ENCODE results near the gene LYRM1.
A peak's percentile ranks its signal among the peaks of the same experiment; 100 is the strongest.
"Not testable (repeated sequence)": the region's sequence is repeated elsewhere in the genome, so short reads cannot be mapped to it uniquely, and the experiment has no call there.

Gene LYRM1

GRCh38 chr16:20860995-20861394 is 39.6 kb upstream of the LYRM1 start:
- H3K27me3 ChIP-seq (ENCODE audit: control insufficient read depth, insufficient read depth, low read length, poor library complexity, severe bottlenecking); H3K36me3 ChIP-seq (ENCODE audit: control insufficient read depth, insufficient read depth, low read length); H3K4me1 ChIP-seq (ENCODE audit: control insufficient read depth, insufficient read depth, low read length); H3K9me3 ChIP-seq (ENCODE audit: control insufficient read depth, low read length); H3K4me3 ChIP-seq (ENCODE audit: insufficient read depth, low read depth, low read length); H3K27ac ChIP-seq (ENCODE audit: insufficient read depth, low read depth, low read length, poor library complexity, severe bottlenecking): not testable (repeated sequence)
- 91 to 95% methylated on average over 2 to 4 of the region's 4 CpGs for WGBS, 2 experiments

- no peak overlapping the region for H3K27ac ChIP-seq (ENCODE audit: insufficient read depth, low read depth, low read length, poor library complexity, severe bottlenecking)
- no peaks in the 10 kb centered on the region for H3K9me3 ChIP-seq (ENCODE audit: control insufficient read depth, low read length)
- H3K4me3 ChIP-seq (ENCODE audit: insufficient read depth, low read depth, low read length), result no peak overlapping the region
- WGBS, 2 experiments, result 94 to 95% methylated on average over 21 of the region's 21 CpGs
- H3K4me1 ChIP-seq (ENCODE audit: control insufficient read depth, insufficient read depth, low read length), result peaks cover 14% of the 10 kb centered on the region
- H3K36me3 ChIP-seq (ENCODE audit: control insufficient read depth, insufficient read depth, low read length), result no peaks in the 10 kb centered on the region
- H3K27me3 ChIP-seq (ENCODE audit: control insufficient read depth, insufficient read depth, low read length, poor library complexity, severe bottlenecking), result no peaks in the 10 kb centered on the region
Observed at GRCh38 chr16:20862162-20862960, 38.2 kb upstream of the LYRM1 start.

- peaks cover 14% of the 10 kb centered on the region for H3K4me1 ChIP-seq (ENCODE audit: control insufficient read depth, insufficient read depth, low read length)
- 94 to 95% methylated on average over 6 of the region's 6 CpGs for WGBS, 2 experiments
- H3K9me3 ChIP-seq (ENCODE audit: control insufficient read depth, low read length); H3K4me3 ChIP-seq (ENCODE audit: insufficient read depth, low read depth, low read length); H3K36me3 ChIP-seq (ENCODE audit: control insufficient read depth, insufficient read depth, low read length); H3K27me3 ChIP-seq (ENCODE audit: control insufficient read depth, insufficient read depth, low read length, poor library complexity, severe bottlenecking); H3K27ac ChIP-seq (ENCODE audit: insufficient read depth, low read depth, low read length, poor library complexity, severe bottlenecking): not testable (repeated sequence)
Observed at GRCh38 chr16:20864376-20864775, 36.2 kb upstream of the LYRM1 start.

GRCh38 chr16:20865420-20866131 is 35.0 kb upstream of the LYRM1 start:
- 92 to 96% methylated on average over 6 of the region's 6 CpGs for WGBS, 2 experiments
- peaks cover 14% of the 10 kb centered on the region for H3K4me1 ChIP-seq (ENCODE audit: control insufficient read depth, insufficient read depth, low read length)

GRCh38 chr16:20866145-20866772 is 34.3 kb upstream of the LYRM1 start:
- Histone ChIP-seq H3K27ac (ENCODE audit: insufficient read depth, low read depth, low read length, poor library complexity, severe bottlenecking) (peak overlapping the region; percentile 30), H3K27me3 (ENCODE audit: control insufficient read depth, insufficient read depth, low read length, poor library complexity, severe bottlenecking) (no peaks in the 10 kb centered on the region), H3K36me3 (ENCODE audit: control insufficient read depth, insufficient read depth, low read length) (no peaks in the 10 kb centered on the region), H3K4me3 (ENCODE audit: insufficient read depth, low read depth, low read length) (no peak overlapping the region), H3K4me1 (ENCODE audit: control insufficient read depth, insufficient read depth, low read length) (peaks cover 14% of the 10 kb centered on the region), H3K9me3 (ENCODE audit: control insufficient read depth, low read length) (no peaks in the 10 kb centered on the region)
- WGBS, 2 experiments, result 67 to 76% methylated on average over 6 of the region's 6 CpGs

More at GRCh38 chr16:20865420-20866131, 35.0 kb upstream of the LYRM1 start:
- H3K27ac ChIP-seq (ENCODE audit: insufficient read depth, low read depth, low read length, poor library complexity, severe bottlenecking), result peak overlapping the region; percentile 30
- no peaks in the 10 kb centered on the region for H3K9me3 ChIP-seq (ENCODE audit: control insufficient read depth, low read length)
- H3K27me3 ChIP-seq (ENCODE audit: control insufficient read depth, insufficient read depth, low read length, poor library complexity, severe bottlenecking), result no peaks in the 10 kb centered on the region
- no peaks in the 10 kb centered on the region for H3K36me3 ChIP-seq (ENCODE audit: control insufficient read depth, insufficient read depth, low read length)
- H3K4me3 ChIP-seq (ENCODE audit: insufficient read depth, low read depth, low read length), result no peak overlapping the region

GRCh38 chr16:20866801-20867200 is 33.8 kb upstream of the LYRM1 start:
- 93 to 96% methylated on average over 3 of the region's 3 CpGs for WGBS, 2 experiments
- H3K27ac ChIP-seq (ENCODE audit: insufficient read depth, low read depth, low read length, poor library complexity, severe bottlenecking), result no peak overlapping the region
- H3K4me3 ChIP-seq (ENCODE audit: insufficient read depth, low read depth, low read length), result no peak overlapping the region
- H3K36me3 ChIP-seq (ENCODE audit: control insufficient read depth, insufficient read depth, low read length), result no peaks in the 10 kb centered on the region
- peaks cover 14% of the 10 kb centered on the region for H3K4me1 ChIP-seq (ENCODE audit: control insufficient read depth, insufficient read depth, low read length)
- H3K9me3 ChIP-seq (ENCODE audit: control insufficient read depth, low read length), result no peaks in the 10 kb centered on the region
- H3K27me3 ChIP-seq (ENCODE audit: control insufficient read depth, insufficient read depth, low read length, poor library complexity, severe bottlenecking), result no peaks in the 10 kb centered on the region

- Histone ChIP-seq H3K4me3 (ENCODE audit: insufficient read depth, low read depth, low read length) (no peak overlapping the region), H3K36me3 (ENCODE audit: control insufficient read depth, insufficient read depth, low read length) (no peaks in the 10 kb centered on the region), H3K4me1 (ENCODE audit: control insufficient read depth, insufficient read depth, low read length) (peaks cover 14% of the 10 kb centered on the region), H3K27ac (ENCODE audit: insufficient read depth, low read depth, low read length, poor library complexity, severe bottlenecking) (no peak overlapping the region), H3K27me3 (ENCODE audit: control insufficient read depth, insufficient read depth, low read length, poor library complexity, severe bottlenecking) (no peaks in the 10 kb centered on the region), H3K9me3 (ENCODE audit: control insufficient read depth, low read length) (no peaks in the 10 kb centered on the region)
- 97 to 98% methylated on average over 2 of the region's 2 CpGs for WGBS, 2 experiments
Observed at GRCh38 chr16:20867585-20867984, 33.0 kb upstream of the LYRM1 start.

GRCh38 chr16:20868890-20869289 is 31.7 kb upstream of the LYRM1 start:
- H3K36me3 ChIP-seq (ENCODE audit: control insufficient read depth, insufficient read depth, low read length), result no peaks in the 10 kb centered on the region
- H3K27ac ChIP-seq (ENCODE audit: insufficient read depth, low read depth, low read length, poor library complexity, severe bottlenecking), result no peak overlapping the region
- WGBS, 2 experiments, result 59 to 60% methylated on average over 3 of the region's 3 CpGs
- peaks cover 14% of the 10 kb centered on the region for H3K4me1 ChIP-seq (ENCODE audit: control insufficient read depth, insufficient read depth, low read length)
- H3K27me3 ChIP-seq (ENCODE audit: control insufficient read depth, insufficient read depth, low read length, poor library complexity, severe bottlenecking), result no peaks in the 10 kb centered on the region
- no peaks in the 10 kb centered on the region for H3K9me3 ChIP-seq (ENCODE audit: control insufficient read depth, low read length)
- no peak overlapping the region for H3K4me3 ChIP-seq (ENCODE audit: insufficient read depth, low read depth, low read length)

- WGBS, 2 experiments, result 91 to 96% methylated on average over 2 of the region's 2 CpGs
- Histone ChIP-seq H3K4me3 (ENCODE audit: insufficient read depth, low read depth, low read length) (no peak overlapping the region), H3K27me3 (ENCODE audit: control insufficient read depth, insufficient read depth, low read length, poor library complexity, severe bottlenecking) (no peaks in the 10 kb centered on the region), H3K4me1 (ENCODE audit: control insufficient read depth, insufficient read depth, low read length) (peaks cover 14% of the 10 kb centered on the region), H3K36me3 (ENCODE audit: control insufficient read depth, insufficient read depth, low read length) (no peaks in the 10 kb centered on the region), H3K9me3 (ENCODE audit: control insufficient read depth, low read length) (no peaks in the 10 kb centered on the region), H3K27ac (ENCODE audit: insufficient read depth, low read depth, low read length, poor library complexity, severe bottlenecking) (no peak overlapping the region)
Observed at GRCh38 chr16:20870122-20870820, 30.3 kb upstream of the LYRM1 start.

GRCh38 chr16:20871258-20871657 is 29.3 kb upstream of the LYRM1 start:
- 45 to 48% methylated on average over 2 of the region's 2 CpGs for WGBS, 2 experiments
- Histone ChIP-seq H3K36me3 (ENCODE audit: control insufficient read depth, insufficient read depth, low read length) (no peaks in the 10 kb centered on the region), H3K27ac (ENCODE audit: insufficient read depth, low read depth, low read length, poor library complexity, severe bottlenecking) (no peak overlapping the region), H3K9me3 (ENCODE audit: control insufficient read depth, low read length) (no peaks in the 10 kb centered on the region), H3K27me3 (ENCODE audit: control insufficient read depth, insufficient read depth, low read length, poor library complexity, severe bottlenecking) (no peaks in the 10 kb centered on the region), H3K4me3 (ENCODE audit: insufficient read depth, low read depth, low read length) (no peak overlapping the region), H3K4me1 (ENCODE audit: control insufficient read depth, insufficient read depth, low read length) (peaks cover 6% of the 10 kb centered on the region)

Measured in ectodermal cell (in vitro differentiated cells).